Measurements from ENCODE around the gene TUBA1C. TPM values are rescaled to one million over a fixed set of nuclear protein-coding genes. Genes with fewer than 3 reads are reported as not detected.

TUBA1C gene
- total RNA-seq, 1 donor, result 321 TPM

- peaks cover 19% of the 10 kb centered on the region for H3K4me1 ChIP-seq (ENCODE audit: insufficient read depth, low read length)
- H3K36me3 ChIP-seq (ENCODE audit: insufficient read depth, low read length), result no peaks in the 10 kb centered on the region
- H3K4me3 ChIP-seq (ENCODE audit: insufficient read depth, low read length), result peak overlapping the region; percentile 89
- peak overlapping the region; percentile 94 for H3K4me2 ChIP-seq (ENCODE audit: insufficient read depth, low read length)
- H3K27ac ChIP-seq (ENCODE audit: low read depth, low read length), result peak overlapping the region; percentile 65
- DNase-seq (ENCODE audit: insufficient read length, low spot score, missing footprints), result no peak
- H2AFZ ChIP-seq (ENCODE audit: low read length), result peak overlapping the region; percentile 98
- H3K79me2 ChIP-seq (ENCODE audit: insufficient read depth, low read length), result peaks cover 15% of the 10 kb centered on the region
- TF ChIP-seq CTCF (IDR thresholded peaks at IDR 0.05; ENCODE audit: extremely low read depth, low read depth, low read length), result no peak
- H3K27me3 ChIP-seq (ENCODE audit: insufficient read depth, low read length), result no peaks in the 10 kb centered on the region
- no peaks in the 10 kb centered on the region for H4K20me1 ChIP-seq (ENCODE audit: insufficient read depth, low read length)
- no peaks in the 10 kb centered on the region for H3K9me3 ChIP-seq (ENCODE audit: low read depth, low read length)
Observed at GRCh38 chr12:49322367-49322707, 57.5 kb downstream of the TUBA1C start.

GRCh38 chr12:49322708-49323523, 58.0 kb downstream of the TUBA1C start, which contains the start of gene TROAP:
TROAP (plus strand) TSS chr12:49323255; CDS start chr12:49323609, 354 bp downstream.
- Histone ChIP-seq H3K4me3 (ENCODE audit: insufficient read depth, low read length) (peak within 1 kb of the TSS; percentile 89), H4K20me1 (ENCODE audit: insufficient read depth, low read length) (no peaks in the 10 kb centered on the region), H3K4me2 (ENCODE audit: insufficient read depth, low read length) (peak within 1 kb of the TSS; percentile 94), H3K4me1 (ENCODE audit: insufficient read depth, low read length) (peaks cover 19% of the 10 kb centered on the region), H3K79me2 (ENCODE audit: insufficient read depth, low read length) (peaks cover 15% of the 10 kb centered on the region), H3K36me3 (ENCODE audit: insufficient read depth, low read length) (no peaks in the 10 kb centered on the region), H3K9me3 (ENCODE audit: low read depth, low read length) (no peaks in the 10 kb centered on the region), H3K27ac (ENCODE audit: low read depth, low read length) (peak within 1 kb of the TSS; percentile 65), H2AFZ (ENCODE audit: low read length) (peak within 1 kb of the TSS; percentile 100), H3K27me3 (ENCODE audit: insufficient read depth, low read length) (no peaks in the 10 kb centered on the region)
- no peak for TF ChIP-seq CTCF (IDR thresholded peaks at IDR 0.05; ENCODE audit: extremely low read depth, low read depth, low read length)
- peak; percentile 99 for DNase-seq (ENCODE audit: insufficient read length, low spot score, missing footprints)

- no peaks in the 10 kb centered on the region for H3K36me3 ChIP-seq (ENCODE audit: insufficient read depth, low read length)
- peak overlapping the region; percentile 94 for H3K4me2 ChIP-seq (ENCODE audit: insufficient read depth, low read length)
- no peaks in the 10 kb centered on the region for H4K20me1 ChIP-seq (ENCODE audit: insufficient read depth, low read length)
- peak overlapping the region; percentile 100 for H2AFZ ChIP-seq (ENCODE audit: low read length)
- no peaks in the 10 kb centered on the region for H3K27me3 ChIP-seq (ENCODE audit: insufficient read depth, low read length)
- peak overlapping the region; percentile 47 for H3K27ac ChIP-seq (ENCODE audit: low read depth, low read length)
- no peak for TF ChIP-seq CTCF (IDR thresholded peaks at IDR 0.05; ENCODE audit: extremely low read depth, low read depth, low read length)
- no peaks in the 10 kb centered on the region for H3K9me3 ChIP-seq (ENCODE audit: low read depth, low read length)
- H3K79me2 ChIP-seq (ENCODE audit: insufficient read depth, low read length), result peaks cover 15% of the 10 kb centered on the region
- peak; percentile 67 for DNase-seq (ENCODE audit: insufficient read length, low spot score, missing footprints)
- H3K4me3 ChIP-seq (ENCODE audit: insufficient read depth, low read length), result peak overlapping the region; percentile 89
- H3K4me1 ChIP-seq (ENCODE audit: insufficient read depth, low read length), result peaks cover 19% of the 10 kb centered on the region
Observed at GRCh38 chr12:49323524-49324097, 58.7 kb downstream of the TUBA1C start.

Other genes with a start within 250 kb of the TUBA1C start
- gene PRKAG1, start 246.3 kb upstream of the TUBA1C start, total RNA-seq, result 81.3 and 89.0 TPM in 2 replicates
- 24.6 and 28.6 TPM in 2 replicates for gene KMT2D, start 204.3 kb upstream of the TUBA1C start, total RNA-seq
- gene RHEBL1, start 195.1 kb upstream of the TUBA1C start, total RNA-seq, result 0.72 and 0.88 TPM in 2 replicates
- under 0.01 TPM in 1 of 2 replicates, not detected in the other for gene DHH, start 170.3 kb upstream of the TUBA1C start, total RNA-seq
- 57.2 and 60.4 TPM in 2 replicates for gene LMBR1L, start 154.2 kb upstream of the TUBA1C start, total RNA-seq
- 578 and 616 TPM in 2 replicates for gene TUBA1B, start 133.7 kb upstream of the TUBA1C start, total RNA-seq
- gene TUBA1A, start 76.0 kb upstream of the TUBA1C start, total RNA-seq, result 478 and 491 TPM in 2 replicates
- gene PRPH, start 30.1 kb downstream of the TUBA1C start, total RNA-seq, result under 0.01 TPM in 1 of 2 replicates, not detected in the other
- gene TROAP, start 58.2 kb downstream of the TUBA1C start, total RNA-seq, result 2.5 and 3.5 TPM in 2 replicates
- gene C1QL4, start 72.1 kb downstream of the TUBA1C start, total RNA-seq, result 0.36 TPM in 1 of 2 replicates, not detected in the other
- 0.29 and 1.1 TPM in 2 replicates for gene DNAJC22, start 81.8 kb downstream of the TUBA1C start, total RNA-seq
- 23.3 and 25.7 TPM in 2 replicates for gene SPATS2, start 102.4 kb downstream of the TUBA1C start, total RNA-seq

Data from osteoblast (primary cell).